Gastroesophageal sphincter (tissue), 3 donors: ENCODE results near the gene NBEA.

ENCODE experiments used
- CTCF ChIP-seq, 4 experiments: fragments of 200-600 bp in 2 of 4; fragments of 450-650 bp in 2 of 4; sonication (generic) in 1 of 4; IDR thresholded peaks; one replicate each; pipeline ENCODE4 v1.5.1; 2017 to 2019; ENCODE audit warnings: antibody characterized with exemption in 4 of 4, mild to moderate bottlenecking in 2 of 4, moderate library complexity in 2 of 4
- EP300 ChIP-seq: sonication (generic); formaldehyde crosslinking; IDR thresholded peaks from one replicate; pipeline ENCODE4 v1.6.1; 2017; ENCODE audit warnings: antibody characterized with exemption, mild to moderate bottlenecking
- POLR2A ChIP-seq, 2 donors: fragments of 450-650 bp; IDR thresholded peaks; one replicate each; pipeline ENCODE4 v1.6.1; 2017; ENCODE audit warnings: antibody characterized with exemption in 2 of 2, mild to moderate bottlenecking in 2 of 2, moderate library complexity in 1 of 2
- POLR2AphosphoS5 ChIP-seq: sonication (generic); formaldehyde crosslinking; IDR thresholded peaks from one replicate; pipeline ENCODE4 v1.6.1; 2017; ENCODE audit warnings: antibody characterized with exemption

DNA sequence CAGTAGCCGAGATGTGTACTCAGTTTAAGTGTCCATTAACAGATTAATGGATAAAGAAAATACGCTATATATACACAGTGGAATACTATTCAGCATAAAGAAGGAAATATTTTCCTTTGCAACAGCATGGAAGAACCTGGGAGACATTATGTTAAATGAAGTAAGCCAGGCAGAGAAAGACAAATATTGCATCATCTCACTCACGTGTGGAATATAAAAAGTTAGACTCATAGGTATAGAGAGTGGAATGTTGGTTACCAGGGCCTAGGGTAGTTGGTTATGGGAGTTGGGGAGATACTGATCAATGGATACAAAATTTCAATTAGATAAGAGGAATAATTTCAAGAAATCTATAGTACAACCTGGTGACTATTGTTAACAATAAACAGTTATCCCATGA lies 324.3 kb downstream of the NBEA start:
- TF ChIP-seq CTCF (IDR thresholded peaks at IDR 0.05) (no peak), POLR2A (IDR thresholded peaks at IDR 0.05) (no peak), POLR2AphosphoS5 (no peak), EP300 (no peak)
